CD4-positive, alpha-beta T cell treated with Interferon alpha-2 for 1 hour (primary cell): ENCODE measurements around the gene TSC22D4.

Experiments used
- DNase-seq, 2 donors: peaks; one replicate each; pipeline ENCODE4 v3.0.0-alpha.2; 2020 to 2022

Gene TSC22D4

GRCh38 chr7:100492738-100493475, 13.9 kb upstream of the TSC22D4 start:
- DNase-seq, result no peak

GRCh38 chr7:100491192-100491578, 12.2 kb upstream of the TSC22D4 start:
- DNase-seq, result no peak

- DNase-seq, result no peak
These were observed 11.6 kb upstream of the TSC22D4 start for GRCh38 chr7:100490483-100491191.

GRCh38 chr7:100489824-100490223, 10.8 kb upstream of the TSC22D4 start:
- peak; percentile 40 to 52 for DNase-seq

- no peak for DNase-seq
These were observed 10.1 kb upstream of the TSC22D4 start for GRCh38 chr7:100489121-100489520.

- DNase-seq, result no peak
These were observed 9.5 kb upstream of the TSC22D4 start for GRCh38 chr7:100488333-100489095.

GRCh38 chr7:100486753-100487446, 7.9 kb upstream of the TSC22D4 start:
- no peak for DNase-seq

GRCh38 chr7:100486111-100486636, 7.2 kb upstream of the TSC22D4 start:
- no peak for DNase-seq

- DNase-seq, result no peak
These were observed 6.5 kb upstream of the TSC22D4 start for GRCh38 chr7:100485471-100485876.

GRCh38 chr7:100484673-100485045, 5.6 kb upstream of the TSC22D4 start:
- DNase-seq, result no peak

GRCh38 chr7:100483722-100484672, 5.0 kb upstream of the TSC22D4 start, which contains the start of gene NYAP1:
NYAP1 (plus strand) TSS chr7:100483927; CDS start chr7:100485312, 1,385 bp downstream.
- peak; percentile 55 to 70 for DNase-seq

- peak; percentile 80 to 89 for DNase-seq
These were observed 4.2 kb upstream of the TSC22D4 start for GRCh38 chr7:100483090-100483721.

GRCh38 chr7:100482728-100483089, 3.7 kb upstream of the TSC22D4 start:
- no peak for DNase-seq

GRCh38 chr7:100481466-100481865, 2.5 kb upstream of the TSC22D4 start:
- DNase-seq, result no peak

- DNase-seq, result no peak
These were observed 1.1 kb downstream of the TSC22D4 start for GRCh38 chr7:100477871-100478267.

GRCh38 chr7:100476903-100477870, 1.8 kb downstream of the TSC22D4 start:
- peak in 1 of 2 donors; percentile 48 for DNase-seq

GRCh38 chr7:100476101-100476780, 2.8 kb downstream of the TSC22D4 start:
- no peak for DNase-seq

GRCh38 chr7:100475549-100475948, 3.5 kb downstream of the TSC22D4 start:
- no peak for DNase-seq

GRCh38 chr7:100472854-100473499, 6.0 kb downstream of the TSC22D4 start:
- no peak for DNase-seq
